Subcutaneous adipose tissue (tissue), 4 donors: Measurements from ENCODE around the gene ACSBG1. TPM values are rescaled to one million over a fixed set of nuclear protein-coding genes. Genes with fewer than 3 reads are reported as not detected.

ENCODE experiments used
- CTCF ChIP-seq: fragments of 450-650 bp; IDR thresholded peaks from one replicate; pipeline ENCODE4 v1.5.1; 2016; ENCODE audit warnings: low read depth, mild to moderate bottlenecking, control low read depth, antibody characterized with exemption, moderate library complexity
- total RNA-seq, 4 donors: library from RNA; depleted of rRNA; stranded (reverse); fragments of >200 nt; gene quantifications; one replicate each; pipeline ENCODE4 v1.1.0, GENCODE V29; 2016

The ACSBG1 gene
- total RNA-seq, 4 donors from 2014 or later: not detected

- TF ChIP-seq CTCF: no peak
These were observed 6.7 kb upstream of the ACSBG1 start for GRCh38 chr15:78241017-78241416.

- no peak for TF ChIP-seq CTCF
These were observed 5.4 kb upstream of the ACSBG1 start for GRCh38 chr15:78239811-78240210.

GRCh38 chr15:78237146-78237545 lies 2.8 kb upstream of the ACSBG1 start:
- no peak for TF ChIP-seq CTCF

- no peak for TF ChIP-seq CTCF
These were observed 2.1 kb upstream of the ACSBG1 start for GRCh38 chr15:78236491-78236890.

GRCh38 chr15:78233496-78233895 lies 869 bp downstream of the ACSBG1 start:
- no peak for TF ChIP-seq CTCF

- no peak for TF ChIP-seq CTCF
These were observed 1.4 kb downstream of the ACSBG1 start for GRCh38 chr15:78232951-78233350.

GRCh38 chr15:78229431-78230406 lies 4.6 kb downstream of the ACSBG1 start:
- TF ChIP-seq CTCF: no peak
